Bronchial epithelial cell (primary cell): ENCODE results near the gene DENND1A. TPM values are rescaled to one million over a fixed set of nuclear protein-coding genes. Genes with fewer than 3 reads are reported as not detected.

Source experiments
- DNase-seq: peaks from one replicate; pipeline ENCODE4 v3.0.0-alpha.2; 2010; ENCODE audit warnings: low read depth
- FAIRE-seq: peaks from 2 replicates; lab custom pipeline; 2011; peaks lifted over from hg19 to GRCh38; lab: Jason Lieb, UNC
- H3K27me3 ChIP-seq: 2 replicates; pipeline ENCODE4 v1.5.1; 2011; ENCODE audit warnings: low read length; ENCODE audit not compliant: control insufficient read depth, insufficient read depth
- H3K36me3 ChIP-seq: 2 replicates; pipeline ENCODE4 v1.5.1; 2011; ENCODE audit warnings: low read length; ENCODE audit not compliant: control insufficient read depth, insufficient read depth
- H3K4me3 ChIP-seq: 2 replicates; pipeline ENCODE4 v1.5.1; 2011; ENCODE audit warnings: mild to moderate bottlenecking, low read depth, low read length, control low read depth
- total RNA-seq: library from RNA; depleted of rRNA; stranded (reverse); fragments of >200 nt; gene quantifications from 2 replicates; pipeline ENCODE4 v1.2.1, GENCODE V29; 2014
- TF ChIP-seq, protein P1 (sequence below): IDR thresholded peaks from 2 replicates; pipeline ENCODE4 v1.5.1; 2011; ENCODE audit warnings: mild to moderate bottlenecking, moderate library complexity, low read length, control low read depth, inconsistent platforms; ENCODE audit not compliant: insufficient read depth, severe bottlenecking

Gene DENND1A
- total RNA-seq, 1 donor from 2014 or later: 6.1 TPM

DNA sequence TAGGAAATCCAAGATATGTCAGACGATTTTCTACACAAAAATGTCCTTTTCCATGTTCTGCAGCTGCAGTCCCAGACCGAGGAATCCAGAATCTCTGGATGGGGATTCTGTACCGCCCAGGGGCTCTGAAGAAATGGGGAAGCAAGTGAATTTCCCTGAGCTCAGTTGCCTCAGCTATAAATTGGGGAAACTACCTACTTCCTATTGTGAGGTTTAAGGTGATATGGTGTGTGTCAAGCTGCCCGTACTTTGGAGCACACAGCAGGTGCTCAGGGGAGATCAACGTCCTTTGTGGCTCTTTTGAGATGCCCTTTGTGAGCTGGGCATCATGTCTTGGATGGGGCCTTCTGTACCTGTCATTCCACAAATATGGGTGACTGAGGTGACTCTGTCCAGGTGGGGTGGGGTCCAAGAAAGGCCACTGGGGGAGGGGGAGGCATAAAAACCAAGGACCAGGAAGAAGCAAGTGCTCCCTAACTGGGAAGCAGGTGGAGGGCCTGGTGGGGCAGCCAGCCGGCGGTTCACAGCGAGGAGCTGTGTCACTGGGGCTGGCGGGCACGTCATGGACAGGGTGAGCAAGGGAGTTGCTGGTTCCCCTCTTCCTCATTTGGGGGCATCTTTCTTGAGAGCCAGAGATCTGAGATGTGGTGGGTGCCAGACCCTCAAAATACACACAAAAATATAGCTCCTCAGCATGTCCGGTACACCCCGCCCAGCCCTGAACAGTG lies 457.9 kb downstream of the DENND1A start:
- Histone ChIP-seq H3K36me3 (no peaks in the 10 kb centered on the region), H3K27me3 (no peaks in the 10 kb centered on the region), H3K4me3 (no peak overlapping the region)
- DNase-seq (no peak), FAIRE-seq (no peak)
- TF ChIP-seq, protein P1, sequence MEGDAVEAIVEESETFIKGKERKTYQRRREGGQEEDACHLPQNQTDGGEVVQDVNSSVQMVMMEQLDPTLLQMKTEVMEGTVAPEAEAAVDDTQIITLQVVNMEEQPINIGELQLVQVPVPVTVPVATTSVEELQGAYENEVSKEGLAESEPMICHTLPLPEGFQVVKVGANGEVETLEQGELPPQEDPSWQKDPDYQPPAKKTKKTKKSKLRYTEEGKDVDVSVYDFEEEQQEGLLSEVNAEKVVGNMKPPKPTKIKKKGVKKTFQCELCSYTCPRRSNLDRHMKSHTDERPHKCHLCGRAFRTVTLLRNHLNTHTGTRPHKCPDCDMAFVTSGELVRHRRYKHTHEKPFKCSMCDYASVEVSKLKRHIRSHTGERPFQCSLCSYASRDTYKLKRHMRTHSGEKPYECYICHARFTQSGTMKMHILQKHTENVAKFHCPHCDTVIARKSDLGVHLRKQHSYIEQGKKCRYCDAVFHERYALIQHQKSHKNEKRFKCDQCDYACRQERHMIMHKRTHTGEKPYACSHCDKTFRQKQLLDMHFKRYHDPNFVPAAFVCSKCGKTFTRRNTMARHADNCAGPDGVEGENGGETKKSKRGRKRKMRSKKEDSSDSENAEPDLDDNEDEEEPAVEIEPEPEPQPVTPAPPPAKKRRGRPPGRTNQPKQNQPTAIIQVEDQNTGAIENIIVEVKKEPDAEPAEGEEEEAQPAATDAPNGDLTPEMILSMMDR: no peak

DNA sequence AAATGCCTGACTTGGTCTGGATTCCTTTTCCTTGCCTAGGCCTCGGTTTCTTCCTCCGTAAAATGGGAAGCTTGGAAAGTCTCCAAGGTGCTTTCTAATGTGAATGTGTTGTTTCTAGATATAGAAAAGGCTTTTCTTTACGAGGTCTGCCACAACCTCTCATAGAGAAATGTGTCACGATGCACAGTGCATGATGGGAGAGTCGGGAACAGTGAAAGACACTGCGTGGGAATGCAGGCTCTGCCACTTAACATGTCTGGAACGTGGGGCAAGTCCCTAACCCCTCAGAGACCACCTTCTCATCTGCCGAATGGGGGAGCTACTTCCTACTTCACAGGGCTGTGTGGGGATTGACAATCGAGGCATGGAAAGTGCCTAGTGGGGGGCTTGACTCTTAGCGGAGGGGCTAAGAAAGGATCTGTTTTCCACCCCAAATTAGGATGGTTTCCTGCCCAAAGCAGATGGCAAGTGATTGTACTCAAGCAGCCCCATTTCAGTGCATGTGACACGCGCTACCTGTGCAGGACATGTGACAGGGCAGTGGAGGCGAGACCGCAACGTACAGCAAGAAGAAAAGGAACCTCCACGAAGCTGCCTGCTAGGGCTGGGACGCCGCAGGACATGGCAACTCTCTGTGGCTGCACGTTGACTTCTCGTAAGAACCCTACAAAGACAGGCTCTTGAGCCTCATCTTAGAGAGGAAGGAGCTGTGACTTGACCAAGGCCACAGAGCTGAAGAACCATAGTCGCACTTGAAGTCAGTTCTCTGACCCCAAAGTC lies 458.7 kb downstream of the DENND1A start:
- FAIRE-seq (no peak), DNase-seq (no peak)
- TF ChIP-seq, protein P1: no peak
- Histone ChIP-seq H3K4me3 (no peak overlapping the region), H3K36me3 (no peaks in the 10 kb centered on the region), H3K27me3 (no peaks in the 10 kb centered on the region)

DNA sequence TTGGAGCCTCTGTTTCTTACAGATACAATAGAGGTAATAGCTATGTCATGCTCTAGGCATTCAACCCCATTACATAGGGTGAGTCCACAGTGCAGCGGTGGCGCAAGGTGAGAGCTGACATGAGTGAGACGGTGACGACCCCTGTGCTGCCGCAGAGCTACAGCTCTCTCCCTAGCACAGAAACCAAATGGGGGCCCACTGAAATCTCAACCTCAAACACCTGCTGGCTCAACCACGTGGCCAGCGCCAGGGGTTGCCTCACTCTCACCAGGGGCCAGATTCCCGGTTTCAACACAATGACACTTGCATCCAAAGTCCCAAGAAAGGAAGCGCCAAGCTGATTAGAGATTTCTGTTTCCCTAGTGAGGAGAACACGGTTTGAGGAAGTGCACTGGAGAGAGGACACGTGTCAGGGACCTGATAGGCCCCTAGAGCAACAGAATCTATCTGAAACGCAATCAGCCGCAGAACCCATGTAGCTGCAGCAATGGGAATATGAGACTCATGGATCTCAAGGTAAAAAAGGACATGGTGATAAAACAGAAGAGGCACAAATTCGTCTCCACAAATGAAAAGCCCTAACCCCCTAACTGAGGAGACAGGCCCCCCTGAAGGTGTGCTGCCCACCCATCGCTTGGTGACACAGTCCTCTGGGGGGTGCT lies 459.7 kb downstream of the DENND1A start:
- Histone ChIP-seq H3K4me3 (no peak overlapping the region), H3K36me3 (no peaks in the 10 kb centered on the region), H3K27me3 (no peaks in the 10 kb centered on the region)
- no peak for DNase-seq
- TF ChIP-seq, protein P1: no peak
- FAIRE-seq: no peak

DNA sequence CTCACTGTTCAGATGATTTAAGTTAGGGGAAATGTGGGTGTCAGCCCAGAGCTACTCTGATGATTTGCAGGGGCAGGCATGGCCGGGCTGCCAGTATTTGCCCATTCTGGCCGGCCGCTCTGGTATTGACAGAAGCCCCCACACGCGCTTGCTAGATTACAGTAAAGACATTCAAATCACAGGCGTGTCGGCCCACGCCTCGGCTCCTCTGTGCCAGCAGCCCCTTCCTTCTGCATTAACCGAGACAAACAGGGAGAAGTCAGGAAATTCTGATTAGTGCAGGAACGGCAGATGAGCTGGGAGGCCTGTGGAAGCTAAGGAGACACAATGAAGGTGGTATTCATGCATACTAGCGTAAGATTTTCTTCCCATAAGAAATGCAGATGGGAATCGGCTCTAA lies 460.6 kb downstream of the DENND1A start:
- DNase-seq (no peak), FAIRE-seq (no peak)
- no peak overlapping the region for H3K4me3 ChIP-seq
- H3K27me3 ChIP-seq: no peaks in the 10 kb centered on the region
- H3K36me3 ChIP-seq: no peaks in the 10 kb centered on the region
- TF ChIP-seq, protein P1: no peak

DNA sequence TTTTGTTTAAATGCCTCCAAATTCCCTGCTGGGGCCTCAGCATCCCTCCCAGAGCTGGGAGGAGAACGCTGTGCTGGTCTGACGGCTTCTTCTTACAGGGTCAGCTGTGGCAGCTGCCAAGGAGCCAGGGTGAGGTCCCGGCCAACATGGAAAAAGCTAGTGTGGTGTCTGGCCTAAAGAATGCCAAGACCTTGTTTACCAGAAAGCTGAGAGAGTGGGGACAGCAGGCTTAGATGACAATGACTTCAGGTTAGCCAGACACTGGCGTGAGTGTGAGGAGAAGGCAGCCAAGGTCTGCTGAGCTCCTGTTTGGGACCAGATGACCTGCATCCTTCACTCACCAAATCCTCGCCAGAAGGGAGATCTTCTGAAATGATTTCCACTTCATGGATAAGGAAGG lies 461.4 kb downstream of the DENND1A start:
- Histone ChIP-seq H3K36me3 (no peaks in the 10 kb centered on the region), H3K4me3 (no peak overlapping the region), H3K27me3 (no peaks in the 10 kb centered on the region)
- TF ChIP-seq, protein P1: no peak
- DNase-seq (no peak), FAIRE-seq (no peak)
